Aorta (tissue), 5 donors: ENCODE results near the gene FLAD1. TPM values are rescaled to one million over a fixed set of nuclear protein-coding genes. Genes with fewer than 3 reads are reported as not detected.

ENCODE experiments used
- ATAC-seq: fragments of 200-7000 bp; cut with Tn5 transposase; one replicate; pipeline ENCODE4 v1.9.1; 2022; ENCODE audit warnings: moderate library complexity; ENCODE audit not compliant: low FRiP score
- DNase-seq, 2 donors: peaks; one replicate each; pipeline ENCODE4 v3.0.0-alpha.2; 2020
- H3K27ac ChIP-seq, 2 donors: one replicate each; pipeline ENCODE4 v1.5.1; 2013; ENCODE audit warnings: low read length in 2 of 2, mild to moderate bottlenecking in 2 of 2, moderate library complexity in 2 of 2, control low read depth in 1 of 2, inconsistent platforms in 1 of 2, low read depth in 1 of 2
- H3K27me3 ChIP-seq, 2 donors: one replicate each; pipeline ENCODE4 v1.6.1; 2013; ENCODE audit warnings: control low read depth in 1 of 2, low read length in 1 of 2, mild to moderate bottlenecking in 1 of 2, moderate library complexity in 1 of 2; ENCODE audit not compliant: insufficient read depth in 2 of 2, control insufficient read depth in 1 of 2
- H3K36me3 ChIP-seq, 2 donors: one replicate each; pipeline ENCODE4 v1.6.1; 2013; ENCODE audit warnings: control low read depth in 1 of 2, low read length in 1 of 2, mild to moderate bottlenecking in 1 of 2; ENCODE audit not compliant: insufficient read depth in 2 of 2, control insufficient read depth in 1 of 2
- H3K4me1 ChIP-seq, 2 donors: one replicate each; pipeline ENCODE4 v1.6.1; 2013; ENCODE audit warnings: low read length in 2 of 2, control low read depth in 1 of 2, mild to moderate bottlenecking in 1 of 2, moderate library complexity in 1 of 2; ENCODE audit not compliant: insufficient read depth in 2 of 2, control insufficient read depth in 1 of 2
- H3K4me3 ChIP-seq, 2 donors: one replicate each; pipeline ENCODE4 v1.5.1; 2013; ENCODE audit warnings: low read length in 2 of 2, control low read depth in 1 of 2, mild to moderate bottlenecking in 1 of 2
- H3K9me3 ChIP-seq: one replicate; pipeline ENCODE4 v1.6.1; 2013; ENCODE audit warnings: mild to moderate bottlenecking, low read length; ENCODE audit not compliant: control insufficient read depth
- WGBS, 2 donors: extraction: QIAGEN DNeasy Blood & Tissue Kit; methylation state at CpG; one replicate each; pipeline ENCODE4 v1.1.7; 2013; 5-methylcytosine and 5-hydroxymethylcytosine counted together
- intact Hi-C, 2 donors: fragments of 100-400 bp; cut with DNase I; formaldehyde crosslinking; loops; one replicate each; pipeline versions ENCODE4 v1.14.2 to v1.15.0; 2022
- long read RNA-seq, 2 donors: library from polyadenylated mRNA; unstranded; transcript quantifications; one replicate each; pipeline ENCODE4 v2.0.0, GENCODE V29; 2020 to 2021
- polyA plus RNA-seq, 2 donors: library from polyadenylated mRNA; stranded (reverse); fragments of 200-250 nt; gene quantifications; one replicate each; pipeline ENCODE4 v1.2.3, GENCODE V29; 2013
- total RNA-seq, 2 donors: library from RNA; stranded (reverse); fragmentation: NEBNext Ultra II Directional; extraction: Animal tissue kit (Norgen Biotek cat#: 25700); gene quantifications; one replicate each; pipeline ENCODE4 v1.2.1, GENCODE V29; 2021
- donor health status: healthy with polysubstance abuse.
- donor health status: Bipolar disorder and iron deficiency.
- donor health status: DM: no; HTN: no; CAD: no.
- donor health status: DM: no; HTN: no; CAD: no.
- donor health status: DM: yes; HTN: yes; CAD: no.

FLAD1 gene
- total RNA-seq (10 to 100 TPM; 14.5 to 17.6 TPM), polyA plus RNA-seq (10 to 100 TPM; 23.8 to 24.2 TPM)
- long read RNA-seq, donor 1, transcript FLAD1-201 (7 exons, 2,160 nt): minor isoform, 5 of 72 reads
- long read RNA-seq, donor 1, transcript FLAD1-203 (8 exons, 1,730 nt): major isoform, 37 of 72 reads
- long read RNA-seq, donor 1, partial matches to known transcripts: 7 of 72 reads
- long read RNA-seq, donor 1, other reads (novel, unspliced or antisense): 21 of 72 reads
- long read RNA-seq, donor 2, partial matches to known transcripts: 4 of 14 reads
- long read RNA-seq, donor 2, other reads (novel, unspliced or antisense): 7 of 14 reads

DNA sequence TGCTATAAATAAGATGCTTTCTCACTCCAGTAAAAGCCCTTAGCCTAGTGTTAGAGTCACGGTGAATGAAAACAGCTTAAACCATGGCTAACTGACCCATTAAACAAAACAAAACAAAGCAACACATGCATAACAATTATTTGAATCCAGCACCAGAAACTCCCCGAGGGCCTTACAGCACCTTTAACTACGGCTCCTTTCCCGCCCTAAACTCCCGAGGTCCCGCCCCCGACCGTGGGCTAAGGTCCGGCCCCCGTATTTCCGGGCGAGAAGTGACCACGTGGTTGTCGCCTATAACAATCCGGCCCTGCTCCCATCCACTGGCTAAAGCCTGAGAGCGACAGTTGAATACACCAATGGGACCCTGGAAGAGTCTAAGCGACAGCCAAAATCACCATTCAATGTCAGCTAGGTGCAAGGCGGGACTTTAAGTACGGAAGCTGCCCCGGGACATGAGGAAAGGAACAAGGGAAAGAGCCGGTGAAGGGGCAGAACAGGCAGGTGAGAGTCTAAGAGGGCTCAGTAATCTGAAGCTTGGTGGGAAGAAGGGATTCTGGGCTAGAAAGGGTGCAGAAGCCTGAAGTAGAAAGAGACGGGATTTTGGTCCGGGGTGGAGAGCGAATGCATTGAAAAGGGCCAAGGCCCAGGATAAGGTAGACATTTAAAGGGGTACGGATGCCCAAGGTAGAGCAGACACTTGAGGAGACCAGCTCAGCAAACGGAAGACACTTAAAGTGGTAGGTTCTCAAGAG, at the start of gene FLAD1:
TSS of gene FLAD1 (plus strand) at position 448 of the 752 bp plus-strand sequence. CDS start 351 bp downstream, outside the sequence.
- H3K9me3 ChIP-seq: no peaks in the 10 kb centered on the region

DNA sequence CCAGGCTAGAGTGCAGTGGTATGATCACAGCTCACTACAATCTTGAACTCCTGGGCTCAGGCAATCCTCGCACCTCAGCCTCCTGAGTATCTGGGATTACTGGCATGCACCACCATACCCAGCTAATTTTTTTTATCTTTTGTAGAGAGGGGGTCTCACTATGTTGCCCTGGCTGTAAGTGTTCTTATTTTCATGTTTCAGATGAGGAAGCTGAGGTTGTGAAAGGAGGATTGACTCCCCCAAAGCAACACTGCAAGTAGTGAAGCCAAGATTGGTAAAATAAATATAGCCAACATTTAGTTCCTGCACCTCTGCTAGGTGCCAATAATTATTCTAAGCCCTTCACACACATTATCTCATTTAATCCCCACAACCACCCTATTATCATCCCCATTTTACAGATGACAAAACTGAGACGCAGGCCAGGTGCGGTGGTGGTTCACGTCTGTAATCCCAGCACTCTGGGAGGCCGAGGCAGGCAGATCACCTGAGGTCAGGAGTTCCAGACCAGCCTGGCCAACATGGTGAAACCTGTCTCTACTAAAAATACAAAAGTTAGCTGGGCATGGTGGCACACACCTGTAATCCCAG, 48.7 kb upstream of the FLAD1 start:
- DNase-seq (no peak), ATAC-seq (no peak)
- H3K27ac ChIP-seq: no peak overlapping the region
- H3K4me3 ChIP-seq: no peak overlapping the region
- intact Hi-C loops: no loop called here
- H3K36me3 ChIP-seq: peaks cover 0 to 1% of the 10 kb centered on the region in 2 donors
- no peaks in the 10 kb centered on the region for H3K4me1 ChIP-seq
- no peaks in the 10 kb centered on the region for H3K27me3 ChIP-seq
- no peaks in the 10 kb centered on the region for H3K9me3 ChIP-seq
- 94 to 98% methylated on average over 5 of the region's 5 CpGs for WGBS, 2 donors

More for the DNA sequence above, at the start of gene FLAD1:
- Histone ChIP-seq H3K4me3 (peak within 1 kb of the TSS; percentile 77 to 90), H3K4me1 (peaks cover 0 to 2% of the 10 kb centered on the region in 2 donors), H3K27ac (no peak within 1 kb of the TSS), H3K36me3 (no peaks in the 10 kb centered on the region), H3K27me3 (no peaks in the 10 kb centered on the region)
- peak; percentile 96 to 97 for DNase-seq
- intact Hi-C loops: no loop called here
- WGBS, 2 donors: 0 to 1% methylated on average over 26 of the region's 26 CpGs
- ATAC-seq: peak; percentile 99

DNA sequence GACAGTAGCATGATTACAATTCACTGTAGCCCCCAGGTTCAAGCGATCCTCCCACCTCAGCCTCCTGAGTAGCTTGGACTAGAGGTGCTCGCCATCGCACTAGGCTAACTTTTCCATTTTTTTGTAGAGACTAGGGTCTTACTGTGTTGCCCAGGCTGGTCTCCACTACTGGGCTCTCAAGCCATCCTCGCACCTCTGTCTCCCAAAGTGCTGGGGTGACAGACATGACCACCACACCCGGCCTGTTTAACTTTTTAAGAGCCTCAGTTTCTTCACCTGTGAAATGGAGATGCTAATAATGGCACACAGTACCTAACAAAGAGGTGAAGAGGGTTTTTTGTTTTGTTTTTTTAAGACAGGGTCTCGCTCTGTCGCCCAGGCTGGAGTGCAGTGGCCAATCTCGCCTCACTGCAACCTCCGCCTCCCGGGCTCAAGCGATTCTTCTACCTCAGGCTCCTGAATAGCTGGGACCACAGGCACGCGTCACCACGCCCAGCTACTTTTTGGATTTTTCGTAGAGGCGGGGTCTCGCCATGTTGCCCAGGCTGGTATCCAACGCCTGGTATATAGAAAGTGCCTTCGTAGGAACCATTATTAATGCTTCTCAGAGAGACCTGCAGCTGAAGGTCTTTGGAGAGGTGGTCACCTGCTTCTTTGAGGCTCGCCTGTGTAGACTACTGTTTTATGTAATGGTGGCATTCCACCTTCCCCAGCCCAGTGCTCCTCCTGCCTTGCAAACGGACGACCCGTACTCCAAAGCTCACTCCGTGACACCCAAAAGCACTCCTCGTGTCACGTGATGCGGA, 47.2 kb upstream of the FLAD1 start:
- Histone ChIP-seq H3K27me3 (no peaks in the 10 kb centered on the region), H3K4me3 (peak overlapping the region; percentile 42 to 51), H3K27ac (peak overlapping the region in 1 of 2 donors; percentile 95), H3K36me3 (peaks cover 0 to 1% of the 10 kb centered on the region in 2 donors), H3K4me1 (no peaks in the 10 kb centered on the region), H3K9me3 (no peaks in the 10 kb centered on the region)
- intact Hi-C loops: loop anchor here in 1 of 2 donors (1.0 to 5.0 kb wide), 3 partner anchors 66 to 379 kb away; partner anchors contain the start of genes UBE2Q1 and ZBTB7B
- no peak for ATAC-seq
- WGBS, 2 donors: 21 to 28% methylated on average over 27 of the region's 27 CpGs
- no peak for DNase-seq

DNA sequence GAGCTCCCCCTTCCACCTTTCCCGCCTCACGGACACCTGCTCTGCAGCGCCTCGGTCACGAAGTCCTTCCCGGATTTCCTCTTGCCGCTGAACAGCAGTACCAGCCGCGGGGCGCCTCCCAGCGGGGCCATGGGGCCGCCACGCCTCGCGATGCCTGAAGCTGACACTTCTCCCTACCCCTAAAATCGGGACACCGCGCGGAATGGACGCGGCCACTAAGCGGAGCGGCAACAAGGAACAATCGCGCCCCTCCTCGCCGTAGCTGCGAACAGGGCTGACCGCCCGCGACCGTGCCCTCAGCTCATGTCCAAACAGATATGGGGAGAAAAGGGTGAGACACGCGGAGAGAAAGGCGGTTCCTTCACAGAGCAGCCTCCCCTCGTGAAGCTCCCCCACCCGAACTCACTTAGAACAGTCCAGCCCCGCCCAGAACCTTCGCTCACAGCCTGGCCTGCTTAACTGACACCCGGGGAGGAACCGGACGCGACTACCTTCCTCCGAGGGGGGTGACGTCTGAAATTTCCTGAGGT, 46.5 kb upstream of the FLAD1 start, which contains the start of gene PMVK:
TSS of gene PMVK (minus strand) at position 165 of the 530 bp plus-strand sequence. CDS start at position 131, 34 bp downstream.
- Histone ChIP-seq H3K27ac (peak within 1 kb of the TSS; percentile 68 to 95), H3K4me1 (no peaks in the 10 kb centered on the region), H3K27me3 (no peaks in the 10 kb centered on the region), H3K9me3 (no peaks in the 10 kb centered on the region), H3K36me3 (peaks cover 0 to 1% of the 10 kb centered on the region in 2 donors), H3K4me3 (peak within 1 kb of the TSS; percentile 42 to 51)
- 0% methylated on average over 45 of the region's 45 CpGs for WGBS, 2 donors
- ATAC-seq (peak; percentile 97), DNase-seq (peak; percentile 97)
- intact Hi-C loops: loop anchor here in 1 of 2 donors (1.0 to 5.0 kb wide), 3 partner anchors 66 to 379 kb away; partner anchors contain the start of genes UBE2Q1 and ZBTB7B

DNA sequence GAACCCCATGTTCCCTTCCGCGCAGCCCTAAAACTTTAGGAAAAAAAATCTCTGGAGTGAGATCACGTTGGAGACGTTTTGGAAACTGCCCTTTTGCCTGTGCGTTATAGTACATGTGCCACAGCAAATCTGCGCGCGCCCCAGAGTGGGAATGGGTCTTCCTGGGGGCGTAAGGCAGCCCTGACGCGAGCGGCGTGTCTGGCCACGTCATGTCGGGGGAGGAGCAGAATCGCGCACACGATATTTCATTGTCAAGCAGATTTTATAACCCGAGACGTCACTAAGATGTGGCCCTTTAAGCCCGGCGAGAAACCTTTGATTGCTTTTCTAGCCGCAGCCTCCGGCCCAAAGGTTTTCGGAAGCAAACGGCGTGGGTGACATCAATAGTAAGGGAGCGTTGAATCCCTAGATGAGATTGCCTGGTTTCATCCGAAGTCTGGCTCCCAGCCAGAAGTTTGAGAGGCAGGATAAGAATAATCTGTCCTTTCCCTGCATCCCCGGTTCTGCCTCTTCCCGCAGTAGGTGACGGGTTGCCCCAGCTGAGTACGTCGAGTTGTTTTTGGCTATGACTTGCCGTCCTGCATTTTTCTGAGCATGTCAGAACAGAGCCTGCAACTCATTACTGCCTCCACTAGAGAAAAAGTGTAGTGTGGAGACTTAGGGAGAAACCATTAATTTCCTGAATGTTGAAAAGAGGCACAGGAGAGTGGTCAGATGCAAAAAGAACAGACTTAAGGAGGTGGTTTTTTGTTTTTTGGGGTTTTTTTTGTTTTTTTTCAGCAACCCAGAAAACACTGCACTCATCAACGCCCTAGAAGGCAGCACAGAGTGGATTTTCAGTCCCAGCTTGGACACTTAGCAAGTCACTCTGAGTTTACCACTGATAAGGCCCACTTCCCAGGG, 45.8 kb upstream of the FLAD1 start:
- ATAC-seq: peak; percentile 94
- 0% methylated on average over 36 of the region's 36 CpGs for WGBS, 2 donors
- peak overlapping the region; percentile 12 to 42 for H3K4me3 ChIP-seq
- no peaks in the 10 kb centered on the region for H3K4me1 ChIP-seq
- no peaks in the 10 kb centered on the region for H3K27me3 ChIP-seq
- peak overlapping the region; percentile 64 to 68 for H3K27ac ChIP-seq
- intact Hi-C loops: loop anchor here in 1 of 2 donors (5.0 kb wide), 2 partner anchors 65 to 380 kb away; partner anchors contain the start of genes UBE2Q1 and ZBTB7B
- no peaks in the 10 kb centered on the region for H3K9me3 ChIP-seq
- DNase-seq: peak; percentile 96 to 97
- no peaks in the 10 kb centered on the region for H3K36me3 ChIP-seq

DNA sequence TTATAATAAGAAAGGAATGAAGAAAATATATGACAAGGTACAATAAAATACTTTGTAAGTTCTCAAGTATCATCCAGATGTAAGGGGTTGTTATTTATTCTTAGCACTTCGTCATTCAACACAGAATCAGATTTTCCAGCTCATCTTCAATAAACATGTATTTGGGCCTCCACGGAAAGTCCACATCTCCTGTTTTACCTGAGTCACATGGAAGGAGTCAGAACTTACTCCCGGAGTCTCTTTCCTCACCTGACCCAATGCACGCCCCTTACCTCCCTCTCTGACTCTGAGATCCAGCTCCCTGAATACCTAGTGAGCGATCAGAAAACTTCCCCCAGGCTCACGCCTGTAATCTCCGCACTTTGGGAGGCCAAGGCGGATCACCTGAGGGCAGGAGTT, 45.2 kb upstream of the FLAD1 start:
- H3K4me3 ChIP-seq: peak overlapping the region in 1 of 2 donors; percentile 12
- no peaks in the 10 kb centered on the region for H3K9me3 ChIP-seq
- H3K27me3 ChIP-seq: no peaks in the 10 kb centered on the region
- intact Hi-C loops: loop anchor here in 1 of 2 donors (5.0 kb wide), 2 partner anchors 64 to 381 kb away; partner anchors contain the start of genes UBE2Q1 and ZBTB7B
- ATAC-seq: no peak
- DNase-seq: peak in 1 of 2 donors; percentile 40
- peak overlapping the region; percentile 68 to 86 for H3K27ac ChIP-seq
- WGBS, 2 donors: 76 to 81% methylated on average over 8 of the region's 8 CpGs
- H3K4me1 ChIP-seq: no peaks in the 10 kb centered on the region
- H3K36me3 ChIP-seq: no peaks in the 10 kb centered on the region
